Stimulated activated naive CD8-positive, alpha-beta T cell treated with anti-CD3 and anti-CD28 coated beads, Interleukin-15, Interleukin-2, amounts not matched to agents 100 ng/mL and 50 ng/mL, for 24 hours (primary cell): ENCODE results near the gene CUX1.
"Not testable (repeated sequence)": the region's sequence is repeated elsewhere in the genome, so short reads cannot be mapped to it uniquely, and the experiment has no call there.

Source experiments
- H3K27ac Mint-ChIP-seq: one replicate; pipeline ENCODE4 v1.8.0; 2021; ENCODE audit warnings: mild to moderate bottlenecking, mixed read lengths
- H3K27me3 Mint-ChIP-seq: one replicate; pipeline ENCODE4 v1.8.0; 2021; ENCODE audit warnings: mixed read lengths
- H3K36me3 Mint-ChIP-seq: one replicate; pipeline ENCODE4 v1.8.0; 2021; ENCODE audit warnings: low read depth, mixed read lengths
- H3K4me1 Mint-ChIP-seq: one replicate; pipeline ENCODE4 v1.8.0; 2021; ENCODE audit warnings: low read depth, mixed read lengths
- H3K4me3 Mint-ChIP-seq: one replicate; pipeline ENCODE4 v1.8.0; 2021; ENCODE audit warnings: mild to moderate bottlenecking, mixed read lengths
- H3K9me3 Mint-ChIP-seq: one replicate; pipeline ENCODE4 v1.8.0; 2021; ENCODE audit warnings: mixed read lengths

Gene CUX1

DNA sequence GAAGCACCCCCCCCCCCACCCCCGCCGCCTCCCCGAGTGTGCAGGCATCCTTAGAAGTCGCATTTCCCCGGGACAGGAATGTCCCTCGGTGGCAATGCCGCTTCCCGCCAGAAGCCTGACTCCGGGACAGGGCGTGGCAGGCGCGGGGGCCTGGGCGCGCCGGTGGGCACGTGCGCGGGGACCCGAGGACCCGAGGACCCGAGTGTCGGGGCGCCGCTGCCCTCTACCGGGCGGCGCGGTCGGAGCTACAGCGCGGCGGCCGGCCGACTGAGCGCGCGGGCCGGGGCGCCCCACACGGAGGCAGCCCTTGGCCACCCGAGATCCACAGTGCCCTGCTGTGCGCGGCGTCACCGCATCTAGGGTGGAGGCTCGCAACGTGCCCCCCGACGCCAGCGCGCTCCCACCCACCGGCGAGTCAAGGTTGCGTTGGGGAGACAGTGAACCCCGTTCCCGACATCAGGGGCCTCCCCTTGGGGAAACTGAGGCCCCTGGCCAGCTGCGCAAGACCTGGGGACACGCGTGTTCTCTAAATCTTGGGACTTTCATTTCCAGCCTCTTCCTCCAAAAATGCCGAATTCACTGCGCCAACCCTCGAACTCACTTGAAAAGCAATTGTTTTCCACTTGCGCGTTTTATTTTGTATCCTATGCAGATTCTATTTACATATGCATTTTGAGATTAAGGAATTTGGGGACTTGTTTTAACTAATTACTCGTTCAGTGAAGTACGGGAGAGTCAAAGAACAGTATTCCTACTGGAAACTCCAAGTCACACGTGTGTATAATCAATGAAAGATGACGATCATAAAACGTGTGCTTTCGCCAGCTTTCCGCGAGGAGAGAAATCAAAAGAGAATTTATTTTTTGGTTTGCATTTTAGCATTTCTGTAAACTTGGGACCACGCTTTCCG is 3.1 kb upstream of the CUX1 start:
- peaks cover 9% of the 10 kb centered on the region for H3K27me3 Mint-ChIP-seq
- H3K36me3 Mint-ChIP-seq = no peaks in the 10 kb centered on the region
- peak overlapping the region; percentile 87 for H3K4me3 Mint-ChIP-seq
- peaks cover 26% of the 10 kb centered on the region for H3K4me1 Mint-ChIP-seq
- peak overlapping the region; percentile 94 for H3K27ac Mint-ChIP-seq
- no peaks in the 10 kb centered on the region for H3K9me3 Mint-ChIP-seq

DNA sequence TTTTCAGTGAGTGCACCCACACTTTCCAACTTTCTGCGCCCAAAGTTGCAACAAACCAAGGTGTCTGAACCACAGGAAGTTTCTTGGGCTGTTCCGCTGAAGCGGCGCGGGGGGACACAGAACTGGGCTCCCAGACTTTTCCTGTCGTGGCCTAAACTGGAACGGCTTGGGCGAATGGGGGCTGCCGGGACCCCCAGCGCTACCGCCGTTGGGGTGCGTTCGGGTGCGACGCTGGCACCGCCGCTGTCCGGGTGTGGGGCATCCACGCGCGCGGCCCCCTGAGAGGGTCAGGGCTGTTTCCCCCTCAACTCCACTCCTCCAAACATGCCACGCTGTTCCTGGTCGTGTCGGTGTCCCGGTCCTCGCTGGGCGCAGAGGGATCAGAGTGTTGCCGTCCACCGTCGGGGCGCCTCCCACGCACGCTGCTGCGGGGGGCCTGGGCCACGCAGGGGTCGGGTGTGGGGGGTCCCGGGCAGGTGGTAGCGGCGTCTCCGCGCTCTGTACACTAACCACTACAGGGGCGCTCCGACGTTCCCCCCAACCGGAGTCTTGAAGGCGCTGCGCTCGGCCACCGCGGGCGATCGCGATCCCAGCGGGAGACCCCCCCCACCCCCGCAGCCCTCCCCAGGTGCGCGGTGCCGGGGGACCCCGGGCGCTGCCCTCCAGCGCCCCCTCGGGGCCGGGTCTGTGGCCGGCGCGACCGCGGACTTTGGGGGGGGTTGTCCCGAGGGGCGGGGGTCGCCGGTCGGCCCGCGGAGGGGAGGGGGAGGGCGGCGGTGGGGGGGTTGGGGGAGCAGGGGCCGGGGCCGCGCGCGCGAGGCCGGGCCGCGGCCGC is 2.2 kb upstream of the CUX1 start:
- peaks cover 26% of the 10 kb centered on the region for H3K4me1 Mint-ChIP-seq
- peak overlapping the region; percentile 94 for H3K27ac Mint-ChIP-seq
- H3K36me3 Mint-ChIP-seq = no peaks in the 10 kb centered on the region
- H3K27me3 Mint-ChIP-seq = peaks cover 9% of the 10 kb centered on the region
- H3K9me3 Mint-ChIP-seq = no peaks in the 10 kb centered on the region
- peak overlapping the region; percentile 87 for H3K4me3 Mint-ChIP-seq

DNA sequence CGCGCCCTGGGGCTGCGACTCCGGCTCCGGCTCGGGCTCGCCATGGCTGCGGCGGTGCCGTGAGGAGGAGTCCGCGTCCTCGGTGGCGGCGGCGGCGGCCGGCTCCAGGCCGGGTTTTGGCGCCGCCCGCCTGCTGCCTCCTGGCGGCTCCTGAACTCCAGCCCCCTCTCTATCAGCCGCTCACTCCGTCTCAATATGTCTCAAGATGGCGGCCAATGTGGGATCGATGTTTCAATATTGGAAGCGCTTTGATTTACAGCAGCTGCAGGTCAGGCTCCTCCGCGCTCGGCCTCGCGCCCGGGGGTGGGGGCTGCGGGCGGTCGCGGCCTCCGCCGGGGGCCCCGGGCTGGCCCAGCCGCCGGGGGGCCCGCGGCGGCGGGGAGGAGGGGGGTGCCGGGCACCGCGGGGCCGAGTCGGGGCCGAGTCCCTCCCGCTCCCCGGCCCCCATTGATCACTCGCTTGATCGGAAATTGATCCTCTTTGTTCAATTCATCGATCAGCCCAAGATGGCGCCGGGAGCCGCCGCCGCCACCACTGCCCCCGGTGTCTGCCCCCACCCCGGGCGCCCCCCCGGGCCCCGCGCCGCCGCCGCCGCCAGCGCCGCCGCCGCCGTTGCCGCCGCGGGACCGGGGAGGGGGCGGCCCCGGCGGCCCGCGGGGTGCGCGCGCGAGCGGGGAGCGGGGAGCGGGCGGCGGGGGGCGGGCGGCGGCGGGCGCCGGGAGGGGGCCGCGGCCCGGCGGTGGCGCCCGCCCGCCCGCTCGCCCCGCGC is 1.4 kb upstream of the CUX1 start:
- no peaks in the 10 kb centered on the region for H3K9me3 Mint-ChIP-seq
- peaks cover 9% of the 10 kb centered on the region for H3K27me3 Mint-ChIP-seq
- H3K36me3 Mint-ChIP-seq = no peaks in the 10 kb centered on the region
- peaks cover 26% of the 10 kb centered on the region for H3K4me1 Mint-ChIP-seq
- H3K4me3 Mint-ChIP-seq = peak overlapping the region; percentile 78
- H3K27ac Mint-ChIP-seq = peak overlapping the region; percentile 76

DNA sequence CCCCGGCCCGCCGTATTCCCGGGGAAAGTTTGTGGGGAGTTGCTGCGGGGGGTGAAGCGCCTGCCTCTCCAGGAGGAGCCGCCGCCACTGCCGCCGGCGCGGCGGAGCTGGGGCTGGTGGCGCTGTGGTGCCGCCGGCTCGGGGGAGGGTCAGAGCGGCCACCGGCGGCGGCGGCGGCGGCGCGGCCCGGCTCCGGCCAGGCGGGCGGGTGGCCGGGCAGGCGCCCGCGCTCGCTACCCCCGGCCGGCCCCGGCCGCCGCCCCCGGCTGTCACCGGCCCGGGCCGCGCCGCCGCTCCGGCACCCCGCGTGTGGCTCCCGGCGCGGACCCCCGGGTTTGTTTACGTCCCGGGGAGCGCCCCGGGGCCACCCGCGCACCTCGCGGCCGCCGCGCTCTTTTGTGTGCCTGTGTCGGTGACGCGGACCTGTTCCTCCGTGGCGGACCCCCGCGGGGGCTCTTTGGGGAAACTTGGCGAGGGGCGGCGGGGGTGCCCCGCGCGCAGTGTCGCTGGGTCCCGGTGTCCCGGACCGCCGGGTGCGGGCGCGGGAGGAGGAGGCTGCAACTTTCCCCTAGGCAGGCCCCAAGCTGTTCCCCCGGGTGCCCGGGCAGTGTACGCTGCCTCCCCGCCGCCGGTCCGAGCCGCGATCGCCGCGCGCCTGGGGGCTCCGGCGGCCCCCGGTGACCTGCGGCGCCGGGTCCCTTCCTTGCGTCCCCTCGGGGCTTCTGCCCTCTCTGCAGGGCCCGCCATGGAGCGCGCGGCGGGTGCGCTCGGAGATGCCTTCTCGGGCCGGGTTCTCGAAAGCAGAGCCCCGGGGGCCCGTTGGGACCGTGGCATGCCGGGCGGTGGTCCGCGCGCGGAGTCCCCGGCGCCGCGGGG is 593 bp upstream of the CUX1 start:
- Mint-ChIP-seq H3K4me1 (peaks cover 26% of the 10 kb centered on the region), H3K27ac (no peak overlapping the region), H3K4me3 (peak overlapping the region; percentile 35)

DNA sequence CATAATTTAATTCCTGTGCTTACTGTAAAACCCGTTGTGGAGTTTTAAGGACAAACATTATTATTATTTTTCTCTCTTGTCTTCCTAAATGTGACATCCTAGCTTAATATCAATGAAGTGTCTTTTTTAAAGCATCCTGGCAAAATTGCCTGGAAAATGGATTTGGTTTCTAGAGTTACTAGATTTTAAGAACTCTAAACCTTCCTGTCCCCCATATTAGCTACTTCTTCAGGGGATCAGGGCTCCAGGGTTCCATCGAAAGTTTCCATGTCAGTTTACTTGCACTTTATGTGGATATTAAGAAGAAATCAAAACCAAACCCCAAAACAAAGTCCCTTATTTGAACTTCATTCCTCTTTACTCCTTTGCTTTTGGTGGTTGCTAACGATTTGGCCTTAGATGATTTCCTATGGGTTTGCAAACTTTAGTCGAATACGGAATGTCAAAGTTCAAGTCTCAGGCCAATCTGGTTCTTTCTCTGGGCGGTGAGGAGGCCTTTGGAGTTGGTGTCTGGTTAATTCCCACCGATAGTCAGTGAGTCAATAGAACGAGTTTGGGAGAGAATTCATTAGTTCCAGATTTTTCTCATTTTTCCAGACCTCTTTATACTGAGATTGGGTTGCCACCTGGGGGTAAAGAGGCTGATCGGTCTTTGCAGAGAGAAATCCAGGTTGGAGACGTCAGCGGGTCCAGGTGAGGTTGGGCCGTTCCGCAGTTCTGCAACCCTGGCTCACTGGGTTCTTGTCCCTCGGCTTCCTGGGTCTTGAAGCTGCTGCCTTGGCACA is 1.1 kb downstream of the CUX1 start:
- Mint-ChIP-seq H3K36me3 (no peaks in the 10 kb centered on the region), H3K4me1 (peaks cover 25% of the 10 kb centered on the region), H3K4me3 (peak overlapping the region; percentile 73), H3K27me3 (peaks cover 3% of the 10 kb centered on the region), H3K27ac (no peak overlapping the region), H3K9me3 (no peaks in the 10 kb centered on the region)

More for the DNA sequence above, 593 bp upstream of the CUX1 start:
- H3K36me3 Mint-ChIP-seq = no peaks in the 10 kb centered on the region
- H3K27me3 Mint-ChIP-seq = peaks cover 9% of the 10 kb centered on the region
- no peaks in the 10 kb centered on the region for H3K9me3 Mint-ChIP-seq

DNA sequence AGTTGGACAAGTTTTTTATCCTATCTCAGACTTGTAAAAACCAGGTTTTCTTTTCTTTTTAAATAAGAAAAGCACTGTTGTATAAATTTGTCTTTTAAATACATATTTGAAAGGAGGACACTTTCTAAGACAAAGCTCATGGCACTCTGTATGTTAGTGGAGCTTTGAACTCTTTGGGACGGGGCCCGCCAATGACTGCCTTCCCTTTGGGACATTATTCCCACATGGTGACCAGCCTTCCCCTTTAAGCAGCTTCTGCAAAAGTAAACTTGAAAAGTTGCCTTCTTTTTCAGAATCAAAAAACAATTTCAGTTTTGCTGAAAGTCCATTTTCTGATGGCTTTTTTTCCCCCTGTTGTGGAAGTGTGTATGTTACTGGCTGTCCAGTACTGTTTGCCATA is 1.8 kb downstream of the CUX1 start:
- H3K36me3 Mint-ChIP-seq = no peaks in the 10 kb centered on the region
- H3K4me1 Mint-ChIP-seq = peaks cover 21% of the 10 kb centered on the region
- H3K4me3 Mint-ChIP-seq = no peak overlapping the region
- no peaks in the 10 kb centered on the region for H3K9me3 Mint-ChIP-seq
- H3K27me3 Mint-ChIP-seq = peaks cover 3% of the 10 kb centered on the region
- no peak overlapping the region for H3K27ac Mint-ChIP-seq

DNA sequence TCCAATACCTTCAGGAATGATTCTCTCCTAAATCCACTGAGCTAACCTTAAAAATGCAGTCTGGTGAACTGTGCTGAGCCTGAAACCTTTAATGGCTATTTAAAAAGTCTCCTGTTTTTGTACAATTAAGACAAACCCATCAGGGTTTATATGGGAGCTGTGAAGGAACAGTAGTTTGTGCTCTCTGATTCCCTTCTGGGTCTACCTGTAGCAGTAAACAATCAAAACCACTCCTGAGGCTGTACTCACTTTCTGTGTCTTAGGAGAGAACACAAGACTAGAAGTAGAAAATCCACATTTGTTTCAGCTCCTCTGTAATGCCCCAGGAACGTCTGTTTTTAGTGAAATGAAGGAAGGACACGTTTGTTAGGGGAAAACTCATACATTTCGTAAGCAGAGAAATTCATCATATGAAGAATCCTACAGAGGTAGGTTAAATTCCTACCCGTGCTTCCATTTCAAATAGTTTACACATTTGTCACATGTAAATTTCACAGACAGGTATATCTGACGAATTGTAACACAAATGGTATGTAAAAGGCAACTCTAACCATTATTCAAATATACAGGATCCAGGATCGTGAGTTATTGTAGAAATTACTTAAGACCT is 2.6 kb downstream of the CUX1 start:
- H3K4me1 Mint-ChIP-seq = peaks cover 14% of the 10 kb centered on the region
- H3K36me3 Mint-ChIP-seq = no peaks in the 10 kb centered on the region
- H3K4me3 Mint-ChIP-seq = no peak overlapping the region
- H3K9me3 Mint-ChIP-seq = no peaks in the 10 kb centered on the region
- H3K27ac Mint-ChIP-seq = no peak overlapping the region
- H3K27me3 Mint-ChIP-seq = no peaks in the 10 kb centered on the region

DNA sequence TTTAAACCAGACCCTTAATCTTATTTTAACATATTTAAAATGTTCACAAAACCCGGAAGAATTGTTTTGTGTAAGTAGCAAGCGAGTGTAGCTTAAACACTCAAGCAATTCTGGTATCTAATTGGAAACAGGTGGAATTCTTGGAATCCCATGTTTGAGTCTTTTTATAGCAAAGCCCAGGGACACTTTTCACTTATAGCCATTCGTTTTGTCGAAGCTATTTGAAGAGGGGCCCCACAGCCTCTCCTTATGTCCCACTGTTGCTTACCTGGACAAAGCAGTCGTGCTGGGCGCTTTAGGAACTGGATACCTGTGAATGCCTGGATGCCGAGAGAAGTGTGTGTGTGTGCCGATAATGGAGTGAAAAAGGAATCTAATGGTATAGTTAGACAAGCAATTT is 3.3 kb downstream of the CUX1 start:
- H3K27me3 Mint-ChIP-seq = no peaks in the 10 kb centered on the region
- peaks cover 14% of the 10 kb centered on the region for H3K4me1 Mint-ChIP-seq
- no peak overlapping the region for H3K27ac Mint-ChIP-seq
- no peaks in the 10 kb centered on the region for H3K36me3 Mint-ChIP-seq
- no peak overlapping the region for H3K4me3 Mint-ChIP-seq
- H3K9me3 Mint-ChIP-seq = no peaks in the 10 kb centered on the region

DNA sequence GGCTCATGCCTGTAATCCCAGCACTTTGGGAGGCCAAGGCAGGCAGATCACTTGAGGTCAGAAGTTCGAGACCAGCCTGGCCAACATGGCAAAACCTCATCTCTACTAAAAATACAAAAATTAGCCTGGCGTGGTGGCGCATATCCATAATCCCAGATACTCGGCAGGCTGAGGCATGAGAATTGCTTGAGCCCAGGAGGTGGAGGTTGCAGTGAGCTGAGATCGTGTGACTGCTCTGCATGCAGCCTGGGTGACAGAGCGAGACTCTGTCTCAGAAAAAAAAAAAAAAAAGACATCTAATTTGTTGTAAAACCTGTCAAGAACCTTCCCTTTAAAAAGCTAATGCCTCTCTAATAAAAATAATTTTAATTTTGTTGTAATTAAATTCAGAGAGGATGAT is 5.2 kb downstream of the CUX1 start:
- H3K36me3 Mint-ChIP-seq, H3K27ac Mint-ChIP-seq, H3K27me3 Mint-ChIP-seq, H3K9me3 Mint-ChIP-seq, H3K4me3 Mint-ChIP-seq: not testable (repeated sequence)
- peaks cover 13% of the 10 kb centered on the region for H3K4me1 Mint-ChIP-seq

DNA sequence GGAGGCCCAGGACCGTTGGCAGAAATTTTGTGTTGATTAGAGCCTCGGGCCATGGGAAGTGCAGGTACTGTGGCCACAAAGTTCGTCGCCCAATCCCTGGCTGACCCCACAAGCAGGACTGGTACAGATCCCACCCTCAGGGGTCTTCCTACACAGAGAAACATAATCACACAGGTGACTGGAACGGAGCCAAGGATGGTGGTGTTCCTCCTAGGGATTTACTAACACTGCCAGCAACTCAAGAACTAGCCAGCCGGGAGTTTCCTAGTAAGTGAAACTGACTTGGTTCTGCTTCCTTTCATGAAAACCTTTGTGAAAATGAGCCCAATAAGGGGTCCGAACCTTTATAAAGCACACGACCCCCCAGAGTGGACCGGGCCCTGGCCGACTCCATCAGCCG is 5.7 kb downstream of the CUX1 start:
- H3K36me3 Mint-ChIP-seq = peaks cover 4% of the 10 kb centered on the region
- no peak overlapping the region for H3K27ac Mint-ChIP-seq
- H3K9me3 Mint-ChIP-seq = no peaks in the 10 kb centered on the region
- H3K4me3 Mint-ChIP-seq = no peak overlapping the region
- H3K27me3 Mint-ChIP-seq = no peaks in the 10 kb centered on the region
- peaks cover 11% of the 10 kb centered on the region for H3K4me1 Mint-ChIP-seq

DNA sequence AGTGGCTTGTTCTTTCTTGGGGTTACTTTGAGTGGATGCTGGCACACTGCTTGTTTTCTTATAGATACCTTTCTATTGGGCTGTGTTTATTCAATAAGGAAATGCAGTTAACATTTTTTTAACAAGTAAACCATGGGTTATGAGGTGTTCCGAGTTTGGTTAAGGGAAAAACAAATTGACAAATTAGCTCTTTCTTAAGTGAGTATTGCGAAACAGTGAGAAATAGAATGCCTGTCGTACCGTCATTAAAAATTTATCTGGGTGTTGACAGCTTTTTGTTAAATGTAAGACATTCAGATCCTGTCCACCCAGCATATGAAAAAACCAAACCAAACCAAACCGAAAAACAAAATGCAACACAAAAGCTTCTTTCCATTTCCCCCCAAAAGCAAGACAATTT is 6.2 kb downstream of the CUX1 start:
- H3K4me3 Mint-ChIP-seq = no peak overlapping the region
- H3K27me3 Mint-ChIP-seq = no peaks in the 10 kb centered on the region
- H3K36me3 Mint-ChIP-seq = peaks cover 4% of the 10 kb centered on the region
- peaks cover 9% of the 10 kb centered on the region for H3K4me1 Mint-ChIP-seq
- no peak overlapping the region for H3K27ac Mint-ChIP-seq
- H3K9me3 Mint-ChIP-seq = no peaks in the 10 kb centered on the region

DNA sequence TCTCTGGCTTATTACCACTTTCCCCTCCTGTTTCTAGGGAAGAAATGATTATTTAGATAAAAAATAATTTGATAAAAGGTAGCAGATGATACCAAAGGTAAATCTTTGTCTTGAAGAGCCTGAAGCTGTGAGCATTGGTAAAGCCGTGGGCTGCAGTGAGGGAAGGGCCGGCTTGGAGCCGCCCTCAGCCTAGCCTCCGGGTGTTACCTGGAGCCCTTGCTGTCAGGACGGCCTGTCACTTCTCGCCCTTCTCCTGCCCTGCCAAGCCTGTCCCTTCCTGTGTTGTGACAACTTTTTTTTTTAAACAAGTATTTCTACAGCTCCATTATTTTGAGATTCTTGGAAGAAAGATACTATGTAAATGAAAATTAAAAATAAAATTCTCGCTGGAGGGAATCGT is 7.0 kb downstream of the CUX1 start:
- no peak overlapping the region for H3K27ac Mint-ChIP-seq
- no peak overlapping the region for H3K4me3 Mint-ChIP-seq
- H3K9me3 Mint-ChIP-seq = no peaks in the 10 kb centered on the region
- H3K36me3 Mint-ChIP-seq = peaks cover 4% of the 10 kb centered on the region
- no peaks in the 10 kb centered on the region for H3K27me3 Mint-ChIP-seq
- peaks cover 7% of the 10 kb centered on the region for H3K4me1 Mint-ChIP-seq
